Uterus (tissue), 2 donors: Measurements from ENCODE around the gene PARG.
"Not testable (repeated sequence)": the region's sequence is repeated elsewhere in the genome, so short reads cannot be mapped to it uniquely, and the experiment has no call there.

ENCODE experiments used
- CTCF ChIP-seq, 4 experiments: fragments of 200-600 bp in 2 of 4; fragments of 450-650 bp in 2 of 4; sonication (generic) in 2 of 4; IDR thresholded peaks; one replicate each; pipeline ENCODE4 v1.5.1; 2016 to 2019; ENCODE audit warnings: antibody characterized with exemption in 4 of 4, mild to moderate bottlenecking in 2 of 4, moderate library complexity in 1 of 4
- POLR2A ChIP-seq, 2 donors: fragments of 450-650 bp; IDR thresholded peaks; one replicate each; pipeline ENCODE4 v1.6.1; 2016; ENCODE audit warnings: antibody characterized with exemption in 2 of 2, mild to moderate bottlenecking in 1 of 2, moderate library complexity in 1 of 2

DNA sequence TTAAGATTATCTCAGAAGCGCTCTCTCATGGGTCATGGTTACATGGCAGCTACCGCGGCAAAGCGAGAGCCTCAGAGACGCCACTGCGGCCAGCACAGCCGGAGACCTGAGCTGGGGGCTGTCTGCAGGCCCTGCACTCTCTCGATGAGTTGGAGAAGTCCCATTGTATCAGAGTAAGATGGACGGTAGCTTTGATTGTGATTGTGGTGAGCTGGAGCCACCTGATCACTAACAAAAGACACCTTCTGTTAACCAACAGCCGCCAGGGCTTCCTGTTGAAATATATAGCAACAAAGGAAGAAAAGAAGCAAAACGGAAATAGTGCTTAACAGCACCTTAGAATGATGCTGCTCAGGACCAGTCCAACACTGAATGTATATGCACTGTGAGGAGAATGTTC is 170.8 kb downstream of the PARG start:
- TF ChIP-seq CTCF, POLR2A (IDR thresholded peaks at IDR 0.05): not testable (repeated sequence)
